A549 (cell line): ENCODE data around the gene CEP112. TPM values are rescaled to one million over a fixed set of nuclear protein-coding genes. Genes with fewer than 3 reads are reported as not detected.

Experiments
- ATAC-seq, 2 experiments: fragments of 200-7000 bp in 1 of 2; fragments of >200 bp in 1 of 2; cut with Nextera tagmentation in 1 of 2; cut with Tn5 transposase in 1 of 2; 3 replicates each; pipeline versions ENCODE4 v1.8.0 to v1.9.1; 2018 to 2020; ENCODE audit warnings: mild to moderate bottlenecking in 1 of 2, moderate library complexity in 1 of 2
- CTCF ChIA-PET: fragments of 300-600 bp; sonication (Branson Sonifier 250); formaldehyde crosslinking; extraction: SDS; loops from one replicate; lab custom pipeline; 2021; ENCODE audit warnings: antibody characterized with exemption, inconsistent platforms; lab: Yijun Ruan, JAX
- POLR2A ChIA-PET: fragments of 350-600 bp; formaldehyde crosslinking; extraction: SDS; loops from one replicate; lab custom pipeline; 2021; ENCODE audit warnings: antibody characterized with exemption, inconsistent platforms; lab: Yijun Ruan, JAX
- DNase-seq, 2 experiments: peaks; one replicate each; pipeline versions ENCODE4 v3.0.0 to v3.0.0-alpha.2; 2011 to 2016; ENCODE audit warnings: low read depth in 1 of 2, low spot score in 1 of 2
- FAIRE-seq: peaks from 2 replicates; lab custom pipeline; 2011; peaks lifted over from hg19 to GRCh38; lab: Jason Lieb, UNC
- H3K27ac ChIP-seq, 2 experiments: fragments of >200 bp; sonication (Bioruptor Twin); formaldehyde crosslinking; 3 replicates each; pipeline ENCODE4 v1.5.1; 2016 to 2017
- H3K4me1 ChIP-seq: fragments of >200 bp; sonication (Bioruptor Twin); formaldehyde crosslinking; 3 replicates; pipeline ENCODE4 v1.6.1; 2016
- H3K4me2 ChIP-seq: fragments of >200 bp; sonication (Bioruptor Twin); formaldehyde crosslinking; 3 replicates; pipeline ENCODE4 v1.6.1; 2016
- H3K4me3 ChIP-seq: fragments of >200 bp; sonication (Bioruptor Twin); formaldehyde crosslinking; 3 replicates; pipeline ENCODE4 v1.5.1; 2016
- H3K9me3 ChIP-seq: fragments of >200 bp; sonication (Bioruptor Twin); formaldehyde crosslinking; 3 replicates; pipeline ENCODE4 v1.6.1; 2016
- BHLHE40 ChIP-seq: IDR thresholded peaks from 2 replicates; pipeline ENCODE4 v1.6.1; 2012; ENCODE audit warnings: low read depth, low read length, inconsistent platforms
- CEBPB ChIP-seq, 2 experiments: fragments of >200 bp in 1 of 2; sonication (Bioruptor Twin) in 1 of 2; formaldehyde crosslinking in 1 of 2; IDR thresholded peaks; 2 replicates each; pipeline ENCODE4 v1.6.1; 2012 to 2016
- CHD4 ChIP-seq: fragments of 200-600 bp; sonication (generic); IDR thresholded peaks from 2 replicates; pipeline ENCODE4 v1.6.1; 2016; ENCODE audit warnings: antibody characterized with exemption, mild to moderate bottlenecking, borderline replicate concordance
- EHMT2 ChIP-seq: fragments of 200-600 bp; sonication (generic); IDR thresholded peaks from 2 replicates; pipeline ENCODE4 v1.6.1; 2016; ENCODE audit warnings: antibody characterized with exemption, low read depth, mild to moderate bottlenecking, moderate library complexity
- FOSB ChIP-seq: fragments of 250-450 bp; sonication (Bioruptor Pico); IDR thresholded peaks from 2 replicates; pipeline ENCODE4 v1.5.0; 2020; ENCODE audit warnings: mild to moderate bottlenecking, moderate library complexity
- FOXS1 ChIP-seq: fragments of 250-450 bp; sonication (Bioruptor Pico); IDR thresholded peaks from 2 replicates; pipeline ENCODE4 v1.5.0; 2020; ENCODE audit warnings: mild to moderate bottlenecking, moderate library complexity
- GATA3 ChIP-seq: IDR thresholded peaks from 2 replicates; pipeline ENCODE4 v1.6.1; 2012; ENCODE audit warnings: borderline replicate concordance
- HDAC2 ChIP-seq: fragments of 200-600 bp; sonication (generic); IDR thresholded peaks from 2 replicates; pipeline ENCODE4 v1.6.1; 2016
- HOXB5 ChIP-seq: fragments of 250-450 bp; sonication (Bioruptor Pico); IDR thresholded peaks from 2 replicates; pipeline ENCODE4 v1.5.0; 2020; ENCODE audit warnings: mild to moderate bottlenecking, moderate library complexity
- JUN ChIP-seq, 2 experiments: fragments of >200 bp; sonication (Bioruptor Twin); formaldehyde crosslinking; IDR thresholded peaks; 2 replicates in 1 of 2; 3 replicates in 1 of 2; pipeline ENCODE4 v1.6.1; 2016 to 2017
- MYC ChIP-seq: IDR thresholded peaks from 2 replicates; pipeline ENCODE4 v1.6.1; 2012; ENCODE audit warnings: mild to moderate bottlenecking, inconsistent platforms, low read length, improper control_type of control experiment, borderline replicate concordance
- NFE2L2 ChIP-seq: fragments of 150-350 bp; conservative IDR thresholded peaks from 2 replicates; pipeline ENCODE4 v1.6.1; 2014; ENCODE audit warnings: low read length
- RARB ChIP-seq: fragments of 250-450 bp; sonication (Bioruptor Pico); IDR thresholded peaks from 2 replicates; pipeline ENCODE4 v1.8.0; 2021; ENCODE audit warnings: mild to moderate bottlenecking, moderate library complexity
- RCOR1 ChIP-seq: fragments of 150-350 bp; IDR thresholded peaks from 2 replicates; pipeline ENCODE4 v1.6.1; 2014; ENCODE audit warnings: antibody characterized with exemption, low read length, low read depth
- SREBF2 ChIP-seq: fragments of 450-650 bp; IDR thresholded peaks from 2 replicates; pipeline ENCODE4 v1.6.1; 2014; ENCODE audit warnings: mild to moderate bottlenecking, moderate library complexity
- WGBS: methylation state at CpG from one replicate; pipeline ENCODE4 v1.1.6; 2017; ENCODE audit errors: missing lambda C conversion rate; 5-methylcytosine and 5-hydroxymethylcytosine counted together
- polyA plus RNA-seq, 4 experiments: library from polyadenylated mRNA; depleted of rRNA in 3 of 4; stranded (reverse); fragments of >200 nt; fragmentation: RNase III in 1 of 4; extraction: RNeasy Plus Mini Kit Qiagen cat#74134 plus additional on column Dnase treatment in 1 of 4; gene quantifications; 2 replicates in 3 of 4; 3 replicates in 1 of 4; pipeline ENCODE4 v1.2.3, GENCODE V29; 2011 to 2017
- TF ChIP-seq, protein P1 (sequence below): fragments of 450-650 bp; IDR thresholded peaks from 2 replicates; pipeline ENCODE4 v1.6.1; 2014; ENCODE audit warnings: antibody characterized with exemption
- TF ChIP-seq, protein P2 (sequence below): fragments of >200 bp; sonication (Bioruptor Twin); formaldehyde crosslinking; IDR thresholded peaks from 3 replicates; pipeline ENCODE4 v1.6.1; 2016
- TF ChIP-seq, protein P3 (sequence below): IDR thresholded peaks from 2 replicates; pipeline ENCODE4 v1.6.1; 2012
- TF ChIP-seq, protein P4 (sequence below): fragments of 200-600 bp; sonication (generic); IDR thresholded peaks from 2 replicates; pipeline ENCODE4 v1.6.1; 2016; ENCODE audit warnings: antibody characterized with exemption, mild to moderate bottlenecking, moderate library complexity
- TF ChIP-seq, protein P5 (sequence below): fragments of 150-350 bp; IDR thresholded peaks from 2 replicates; pipeline ENCODE4 v1.6.1; 2014; ENCODE audit warnings: low read depth, mild to moderate bottlenecking, low read length
- TF ChIP-seq, protein P6 (sequence below): fragments of >200 bp; sonication (Bioruptor Twin); formaldehyde crosslinking; IDR thresholded peaks from 2 replicates; pipeline ENCODE4 v1.6.1; 2016

Gene CEP112
- polyA plus RNA-seq, 2 of the 4 experiments (the other 2 are of a cell fraction): 9.6 to 15.2 TPM

DNA sequence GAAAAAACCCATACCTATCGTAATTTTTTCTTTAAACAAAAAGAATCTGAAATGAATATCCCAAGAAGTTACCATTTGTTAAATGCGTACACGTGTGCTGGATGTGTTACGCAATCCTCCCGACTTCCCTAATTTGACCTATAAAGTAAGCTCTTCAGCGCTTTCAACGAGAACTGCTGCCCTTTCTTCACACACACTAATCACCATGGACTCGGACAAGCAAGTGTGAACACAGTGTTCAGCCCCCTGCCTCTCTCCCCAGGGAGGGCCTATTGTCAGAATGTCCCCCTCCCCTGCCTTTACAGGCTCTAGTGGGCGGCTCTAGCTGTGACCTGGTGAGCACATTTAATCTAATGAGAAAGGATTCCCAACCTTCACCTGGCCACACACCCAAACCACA lies 216.1 kb downstream of the CEP112 start:
- ATAC-seq: no peak
- 80% methylated on average over 9 of the region's 9 CpGs for WGBS
- no peak overlapping the region for H3K4me3 ChIP-seq
- H3K27ac ChIP-seq: no peak overlapping the region
- H3K9me3 ChIP-seq: peaks cover 2% of the 10 kb centered on the region; the same call in 1 of the 3 replicates
- CTCF ChIA-PET: interaction anchor here (1.4 kb wide), 1 partner anchor 9 kb away, joined by 3 read pairs; no protein-coding TSS in a partner anchor
- peak; percentile 90 to 93 for TF ChIP-seq CEBPB (IDR thresholded peaks at IDR 0.05)
- no peak for TF ChIP-seq CHD4
- TF ChIP-seq, all 56 proteins: peak for 1
- Histone ChIP-seq H3K4me1 (no peaks in the 10 kb centered on the region), H3K4me2 (no peak overlapping the region)
- POLR2A ChIA-PET: no interaction called here
- DNase-seq (no peak), FAIRE-seq (no peak)

DNA sequence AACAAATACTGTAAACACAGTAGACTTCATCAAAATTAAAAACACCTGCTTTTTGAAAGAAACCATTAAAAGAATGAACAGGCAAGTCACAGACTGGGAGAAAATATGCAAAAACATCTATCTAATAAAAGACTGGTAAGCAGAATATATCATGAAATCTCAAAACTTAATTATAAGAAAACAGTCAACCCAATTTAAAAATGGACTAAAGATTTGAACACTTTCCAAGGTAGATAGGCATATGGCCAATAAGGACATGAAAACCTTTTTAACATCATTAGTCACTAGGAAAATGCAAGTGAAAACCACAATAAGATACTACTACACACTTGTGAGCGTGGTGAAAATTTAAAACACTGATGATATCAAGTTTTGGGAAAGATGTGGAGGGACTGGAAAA lies 218.7 kb downstream of the CEP112 start:
- Histone ChIP-seq H3K9me3 (peaks cover 12% of the 10 kb centered on the region; the same call in 1 of the 3 replicates), H3K4me3 (no peak overlapping the region), H3K4me2 (no peak overlapping the region), H3K27ac (no peak overlapping the region), H3K4me1 (no peaks in the 10 kb centered on the region)
- ATAC-seq: no peak
- TF ChIP-seq HDAC2 (no peak), FOXS1 (no peak), HOXB5 (CRISPR knock-in tag) (no peak), RARB (CRISPR knock-in tag) (no peak), MYC (no peak), BHLHE40 (no peak), JUN (IDR thresholded peaks at IDR 0.05) (no peak), SREBF2 (no peak), EHMT2 (no peak), FOSB (no peak), NFE2L2 (no peak), GATA3 (no peak), RCOR1 (no peak), CHD4 (no peak)
- TF ChIP-seq, protein P1, sequence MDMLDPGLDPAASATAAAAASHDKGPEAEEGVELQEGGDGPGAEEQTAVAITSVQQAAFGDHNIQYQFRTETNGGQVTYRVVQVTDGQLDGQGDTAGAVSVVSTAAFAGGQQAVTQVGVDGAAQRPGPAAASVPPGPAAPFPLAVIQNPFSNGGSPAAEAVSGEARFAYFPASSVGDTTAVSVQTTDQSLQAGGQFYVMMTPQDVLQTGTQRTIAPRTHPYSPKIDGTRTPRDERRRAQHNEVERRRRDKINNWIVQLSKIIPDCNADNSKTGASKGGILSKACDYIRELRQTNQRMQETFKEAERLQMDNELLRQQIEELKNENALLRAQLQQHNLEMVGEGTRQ: no peak
- TF ChIP-seq, protein P2, sequence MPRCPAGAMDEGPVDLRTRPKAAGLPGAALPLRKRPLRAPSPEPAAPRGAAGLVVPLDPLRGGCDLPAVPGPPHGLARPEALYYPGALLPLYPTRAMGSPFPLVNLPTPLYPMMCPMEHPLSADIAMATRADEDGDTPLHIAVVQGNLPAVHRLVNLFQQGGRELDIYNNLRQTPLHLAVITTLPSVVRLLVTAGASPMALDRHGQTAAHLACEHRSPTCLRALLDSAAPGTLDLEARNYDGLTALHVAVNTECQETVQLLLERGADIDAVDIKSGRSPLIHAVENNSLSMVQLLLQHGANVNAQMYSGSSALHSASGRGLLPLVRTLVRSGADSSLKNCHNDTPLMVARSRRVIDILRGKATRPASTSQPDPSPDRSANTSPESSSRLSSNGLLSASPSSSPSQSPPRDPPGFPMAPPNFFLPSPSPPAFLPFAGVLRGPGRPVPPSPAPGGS: no peak
- TF ChIP-seq, protein P3, sequence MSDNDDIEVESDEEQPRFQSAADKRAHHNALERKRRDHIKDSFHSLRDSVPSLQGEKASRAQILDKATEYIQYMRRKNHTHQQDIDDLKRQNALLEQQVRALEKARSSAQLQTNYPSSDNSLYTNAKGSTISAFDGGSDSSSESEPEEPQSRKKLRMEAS: no peak
- TF ChIP-seq, protein P4, sequence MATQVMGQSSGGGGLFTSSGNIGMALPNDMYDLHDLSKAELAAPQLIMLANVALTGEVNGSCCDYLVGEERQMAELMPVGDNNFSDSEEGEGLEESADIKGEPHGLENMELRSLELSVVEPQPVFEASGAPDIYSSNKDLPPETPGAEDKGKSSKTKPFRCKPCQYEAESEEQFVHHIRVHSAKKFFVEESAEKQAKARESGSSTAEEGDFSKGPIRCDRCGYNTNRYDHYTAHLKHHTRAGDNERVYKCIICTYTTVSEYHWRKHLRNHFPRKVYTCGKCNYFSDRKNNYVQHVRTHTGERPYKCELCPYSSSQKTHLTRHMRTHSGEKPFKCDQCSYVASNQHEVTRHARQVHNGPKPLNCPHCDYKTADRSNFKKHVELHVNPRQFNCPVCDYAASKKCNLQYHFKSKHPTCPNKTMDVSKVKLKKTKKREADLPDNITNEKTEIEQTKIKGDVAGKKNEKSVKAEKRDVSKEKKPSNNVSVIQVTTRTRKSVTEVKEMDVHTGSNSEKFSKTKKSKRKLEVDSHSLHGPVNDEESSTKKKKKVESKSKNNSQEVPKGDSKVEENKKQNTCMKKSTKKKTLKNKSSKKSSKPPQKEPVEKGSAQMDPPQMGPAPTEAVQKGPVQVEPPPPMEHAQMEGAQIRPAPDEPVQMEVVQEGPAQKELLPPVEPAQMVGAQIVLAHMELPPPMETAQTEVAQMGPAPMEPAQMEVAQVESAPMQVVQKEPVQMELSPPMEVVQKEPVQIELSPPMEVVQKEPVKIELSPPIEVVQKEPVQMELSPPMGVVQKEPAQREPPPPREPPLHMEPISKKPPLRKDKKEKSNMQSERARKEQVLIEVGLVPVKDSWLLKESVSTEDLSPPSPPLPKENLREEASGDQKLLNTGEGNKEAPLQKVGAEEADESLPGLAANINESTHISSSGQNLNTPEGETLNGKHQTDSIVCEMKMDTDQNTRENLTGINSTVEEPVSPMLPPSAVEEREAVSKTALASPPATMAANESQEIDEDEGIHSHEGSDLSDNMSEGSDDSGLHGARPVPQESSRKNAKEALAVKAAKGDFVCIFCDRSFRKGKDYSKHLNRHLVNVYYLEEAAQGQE: no peak
- TF ChIP-seq, protein P5, sequence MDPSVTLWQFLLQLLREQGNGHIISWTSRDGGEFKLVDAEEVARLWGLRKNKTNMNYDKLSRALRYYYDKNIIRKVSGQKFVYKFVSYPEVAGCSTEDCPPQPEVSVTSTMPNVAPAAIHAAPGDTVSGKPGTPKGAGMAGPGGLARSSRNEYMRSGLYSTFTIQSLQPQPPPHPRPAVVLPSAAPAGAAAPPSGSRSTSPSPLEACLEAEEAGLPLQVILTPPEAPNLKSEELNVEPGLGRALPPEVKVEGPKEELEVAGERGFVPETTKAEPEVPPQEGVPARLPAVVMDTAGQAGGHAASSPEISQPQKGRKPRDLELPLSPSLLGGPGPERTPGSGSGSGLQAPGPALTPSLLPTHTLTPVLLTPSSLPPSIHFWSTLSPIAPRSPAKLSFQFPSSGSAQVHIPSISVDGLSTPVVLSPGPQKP: no peak
- TF ChIP-seq, protein P6, sequence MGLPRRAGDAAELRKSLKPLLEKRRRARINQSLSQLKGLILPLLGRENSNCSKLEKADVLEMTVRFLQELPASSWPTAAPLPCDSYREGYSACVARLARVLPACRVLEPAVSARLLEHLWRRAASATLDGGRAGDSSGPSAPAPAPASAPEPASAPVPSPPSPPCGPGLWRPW: no peak
- CTCF ChIA-PET: no interaction called here
- POLR2A ChIA-PET: no interaction called here
- DNase-seq: no peak
- peak; percentile 56 for FAIRE-seq
- 26% methylated on average over 1 of the region's 1 CpG for WGBS
